GM23338 (cell line): ENCODE results near the gene RAB3GAP1. TPM values are rescaled to one million over a fixed set of nuclear protein-coding genes. Genes with fewer than 3 reads are reported as not detected.

ENCODE experiments used
- ATAC-seq: fragments of 200-7000 bp; cut with Tn5 transposase; 3 replicates; pipeline ENCODE4 v1.9.1; 2020
- DNase-seq: peaks from one replicate; pipeline ENCODE4 v3.0.0-alpha.2; 2015; ENCODE audit warnings: low spot score
- H2AFZ ChIP-seq: fragments of 200-600 bp; sonication (generic); 2 replicates; pipeline ENCODE4 v1.8.0; 2016; ENCODE audit warnings: antibody characterized with exemption, mild to moderate bottlenecking, moderate library complexity
- H3F3A ChIP-seq: fragments of 200-600 bp; sonication (generic); replicated peaks from 2 replicates; pipeline ENCODE4 v1.8.0; 2017; ENCODE audit warnings: antibody characterized with exemption, mixed run types, low read depth
- H3K27ac ChIP-seq: fragments of 200-600 bp; sonication (generic); 2 replicates; pipeline ENCODE4 v1.6.1; 2016; ENCODE audit warnings: low read depth
- H3K27me3 ChIP-seq: fragments of 200-600 bp; sonication (generic); 2 replicates; pipeline ENCODE4 v1.8.0; 2016; ENCODE audit warnings: mild to moderate bottlenecking, mixed run types, moderate library complexity; ENCODE audit not compliant: insufficient read depth
- H3K36me3 ChIP-seq: fragments of 200-600 bp; sonication (generic); 2 replicates; pipeline ENCODE4 v1.8.0; 2016; ENCODE audit warnings: mild to moderate bottlenecking; ENCODE audit not compliant: insufficient read depth
- H3K4me1 ChIP-seq: fragments of 200-600 bp; sonication (generic); 2 replicates; pipeline ENCODE4 v1.8.0; 2016; ENCODE audit warnings: mild to moderate bottlenecking, moderate library complexity; ENCODE audit not compliant: insufficient read depth
- H3K4me2 ChIP-seq: fragments of 200-600 bp; sonication (generic); 2 replicates; pipeline ENCODE4 v1.7.1; 2017; ENCODE audit warnings: mixed run types
- H3K4me3 ChIP-seq: fragments of 200-600 bp; sonication (generic); 2 replicates; pipeline ENCODE4 v1.6.1; 2016; ENCODE audit warnings: mixed run types
- H3K79me2 ChIP-seq: fragments of 200-600 bp; sonication (generic); replicated peaks from 2 replicates; pipeline ENCODE4 v1.8.0; 2017; ENCODE audit warnings: mild to moderate bottlenecking; ENCODE audit not compliant: insufficient read depth
- H3K9me2 ChIP-seq: fragments of 200-600 bp; sonication (generic); 2 replicates; pipeline ENCODE4 v1.8.0; 2017; ENCODE audit not compliant: insufficient read depth
- H4K20me1 ChIP-seq: fragments of 200-600 bp; sonication (generic); replicated peaks from 2 replicates; pipeline ENCODE4 v1.8.0; 2017; ENCODE audit warnings: mild to moderate bottlenecking; ENCODE audit not compliant: insufficient read depth
- H3K27ac Mint-ChIP-seq: 2 replicates; pipeline ENCODE4 v1.8.0; 2020; ENCODE audit warnings: inconsistent platforms, mild to moderate bottlenecking, moderate library complexity, mixed read lengths
- H3K27me3 Mint-ChIP-seq: 3 replicates; pipeline ENCODE4 v1.8.0; 2022; ENCODE audit warnings: low read depth, mild to moderate bottlenecking, moderate library complexity, mixed read lengths, inconsistent platforms; ENCODE audit not compliant: insufficient read depth, poor library complexity
- H3K36me3 Mint-ChIP-seq: 3 replicates; pipeline ENCODE4 v1.8.0; 2021; ENCODE audit warnings: low read depth, mild to moderate bottlenecking, inconsistent platforms, moderate library complexity, mixed read lengths
- H3K4me1 Mint-ChIP-seq: 3 replicates; pipeline ENCODE4 v1.8.0; 2020; ENCODE audit warnings: mild to moderate bottlenecking, inconsistent platforms, mixed read lengths
- H3K4me3 Mint-ChIP-seq: 3 replicates; pipeline ENCODE4 v1.8.0; 2021; ENCODE audit warnings: moderate library complexity, mild to moderate bottlenecking, inconsistent platforms, mixed read lengths
- H3K9me3 Mint-ChIP-seq: 3 replicates; pipeline ENCODE4 v1.8.0; 2020; ENCODE audit warnings: moderate library complexity, mild to moderate bottlenecking, inconsistent platforms, mixed read lengths
- CREB1 ChIP-seq: fragments of 250-450 bp; sonication (Bioruptor Pico); IDR thresholded peaks from 2 replicates; pipeline ENCODE4 v1.5.0; 2020; ENCODE audit warnings: low read depth, mild to moderate bottlenecking, moderate library complexity
- CTCF ChIP-seq, 2 experiments: fragments of 200-600 bp in 1 of 2; sonication (generic) in 1 of 2; conservative IDR thresholded peaks; 2 replicates each; pipeline versions ENCODE4 v1.5.1 to v1.6.1; 2016 to 2017; ENCODE audit warnings: antibody characterized with exemption in 2 of 2, low read depth in 2 of 2, mild to moderate bottlenecking in 2 of 2, moderate library complexity in 1 of 2
- ETS1 ChIP-seq: IDR thresholded peaks from 2 replicates; pipeline ENCODE4 v1.6.1; 2016; ENCODE audit warnings: antibody characterized with exemption
- EZH2 ChIP-seq: fragments of 200-600 bp; sonication (generic); IDR thresholded peaks from one replicate; pipeline ENCODE4 v1.8.0; 2017; ENCODE audit warnings: antibody characterized with exemption, mild to moderate bottlenecking, low read depth; ENCODE audit not compliant: unreplicated experiment
- JUNB ChIP-seq: IDR thresholded peaks from one replicate; pipeline ENCODE4 v1.6.1; 2016; ENCODE audit warnings: antibody characterized with exemption; ENCODE audit not compliant: unreplicated experiment
- NANOG ChIP-seq: IDR thresholded peaks from 2 replicates; pipeline ENCODE4 v1.6.1; 2016; ENCODE audit warnings: antibody characterized with exemption, borderline replicate concordance
- REST ChIP-seq: IDR thresholded peaks from one replicate; pipeline ENCODE4 v1.6.1; 2018; ENCODE audit warnings: antibody characterized with exemption; ENCODE audit not compliant: unreplicated experiment
- STAT1 ChIP-seq: IDR thresholded peaks from one replicate; pipeline ENCODE4 v1.6.1; 2016; ENCODE audit warnings: antibody characterized with exemption; ENCODE audit not compliant: unreplicated experiment
- ZNF114 ChIP-seq: fragments of 250-450 bp; sonication (Bioruptor Pico); IDR thresholded peaks from 2 replicates; pipeline ENCODE4 v1.5.0; 2020; ENCODE audit warnings: mild to moderate bottlenecking, moderate library complexity
- ZNF462 ChIP-seq: fragments of 250-450 bp; sonication (Bioruptor Pico); IDR thresholded peaks from 2 replicates; pipeline ENCODE4 v1.5.0; 2020; ENCODE audit warnings: mild to moderate bottlenecking, moderate library complexity
- polyA plus RNA-seq: library from polyadenylated mRNA; unstranded; fragments of >200 nt; fragmentation: Nextera tagmentation; extraction: Ambion mirVana; gene quantifications from 2 replicates; pipeline ENCODE4 v1.2.1, GENCODE V29; 2016
- total RNA-seq: library from RNA; depleted of rRNA; stranded (reverse); fragments of >200 nt; shearing (Covaris generic); gene quantifications from 2 replicates; pipeline ENCODE4 v1.2.3, GENCODE V29; 2014

RAB3GAP1 gene
- total and polyA plus RNA-seq, 2 experiments from 2014 or later = 22.5 to 40.4 TPM

- ATAC-seq = no peak
- no peaks in the 10 kb centered on the region for H3K79me2 ChIP-seq
Observed at GRCh38 chr2:135164431-135164830, 112.3 kb downstream of the RAB3GAP1 start.

GRCh38 chr2:135167273-135167672, 115.2 kb downstream of the RAB3GAP1 start:
- Histone ChIP-seq H4K20me1 (peaks cover 4% of the 10 kb centered on the region), H3F3A (no peaks in the 10 kb centered on the region), H2AFZ (no peak overlapping the region), H3K27ac (no peak overlapping the region), H3K27me3 (no peaks in the 10 kb centered on the region), H3K79me2 (no peaks in the 10 kb centered on the region), H3K9me2 (no peaks in the 10 kb centered on the region), H3K4me2 (no peak overlapping the region), H3K4me3 (no peak overlapping the region), H3K36me3 (peaks cover 43% of the 10 kb centered on the region), H3K4me1 (no peaks in the 10 kb centered on the region)
- peaks cover 59% of the 10 kb centered on the region for H3K36me3 Mint-ChIP-seq
- H3K4me1 Mint-ChIP-seq = peaks cover 8% of the 10 kb centered on the region; the same call in 1 of the 3 replicates
- H3K4me3 Mint-ChIP-seq = no peak overlapping the region
- H3K27ac Mint-ChIP-seq = no peak overlapping the region
- no peak for ATAC-seq
- DNase-seq = no peak
- no peaks in the 10 kb centered on the region for H3K27me3 Mint-ChIP-seq
- H3K9me3 Mint-ChIP-seq = no peaks in the 10 kb centered on the region; the same call in 2 of the 3 replicates
- TF ChIP-seq NANOG (no peak), JUNB (no peak), CTCF (conservative IDR thresholded peaks at IDR 0.05; ENCODE audit: low read depth in 2 of 2) (no peak), ZNF462 (CRISPR knock-in tag) (no peak), STAT1 (no peak), EZH2 (no peak), ZNF114 (no peak), REST (no peak), ETS1 (no peak)

More at GRCh38 chr2:135164431-135164830, 112.3 kb downstream of the RAB3GAP1 start:
- no peak overlapping the region for H3K27ac ChIP-seq
- H3K4me3 ChIP-seq = no peak overlapping the region
- Mint-ChIP-seq H3K4me1 (peaks cover 8% of the 10 kb centered on the region; the same call in 1 of the 3 replicates), H3K9me3 (no peaks in the 10 kb centered on the region), H3K27me3 (no peaks in the 10 kb centered on the region), H3K36me3 (peaks cover 42% of the 10 kb centered on the region), H3K27ac (no peak overlapping the region), H3K4me3 (no peak overlapping the region)
- H4K20me1 ChIP-seq = peaks cover 4% of the 10 kb centered on the region
- no peaks in the 10 kb centered on the region for H3K9me2 ChIP-seq
- H3K4me2 ChIP-seq = no peak overlapping the region
- H3K27me3 ChIP-seq = no peaks in the 10 kb centered on the region
- H3K4me1 ChIP-seq = no peaks in the 10 kb centered on the region
- TF ChIP-seq NANOG (no peak), ZNF114 (no peak), CREB1 (no peak)
- DNase-seq = no peak
- H3F3A ChIP-seq = no peaks in the 10 kb centered on the region
- H2AFZ ChIP-seq = no peak overlapping the region
- H3K36me3 ChIP-seq = peaks cover 42% of the 10 kb centered on the region
